MG63 (cell line): ENCODE results near the gene SRGAP3. TPM values are rescaled to one million over a fixed set of nuclear protein-coding genes. Genes with fewer than 3 reads are reported as not detected.
A peak's percentile ranks its signal among the peaks of the same experiment; 100 is the strongest.
"Not testable (repeated sequence)": the region's sequence is repeated elsewhere in the genome, so short reads cannot be mapped to it uniquely, and the experiment has no call there.

Experiments used
- DNase-seq: peaks from one replicate; pipeline ENCODE4 v3.0.0-alpha.2; 2020
- H3K27me3 ChIP-seq: fragments of 250-450 bp; sonication (Bioruptor Pico); 2 replicates; pipeline ENCODE4 v1.5.1; 2020; ENCODE audit warnings: mild to moderate bottlenecking, moderate library complexity
- H3K36me3 ChIP-seq: fragments of 250-450 bp; sonication (Bioruptor Pico); 2 replicates; pipeline ENCODE4 v1.5.1; 2020; ENCODE audit warnings: mild to moderate bottlenecking, moderate library complexity
- H3K4me3 ChIP-seq: fragments of 250-450 bp; sonication (Bioruptor Pico); 2 replicates; pipeline ENCODE4 v1.5.1; 2020; ENCODE audit warnings: mild to moderate bottlenecking, moderate library complexity
- H3K9me3 ChIP-seq: fragments of 250-450 bp; sonication (Bioruptor Pico); 2 replicates; pipeline ENCODE4 v1.5.1; 2020; ENCODE audit warnings: mild to moderate bottlenecking, moderate library complexity
- total RNA-seq: library from RNA; depleted of rRNA; stranded (reverse); fragments of >200 nt; shearing (Covaris generic); gene quantifications from 2 replicates; pipeline ENCODE4 v1.2.3, GENCODE V29; 2014; ENCODE audit warnings: low replicate concordance; rRNA removed

SRGAP3 gene
- 0.07 and 0.25 TPM in 2 replicates for total RNA-seq

DNA sequence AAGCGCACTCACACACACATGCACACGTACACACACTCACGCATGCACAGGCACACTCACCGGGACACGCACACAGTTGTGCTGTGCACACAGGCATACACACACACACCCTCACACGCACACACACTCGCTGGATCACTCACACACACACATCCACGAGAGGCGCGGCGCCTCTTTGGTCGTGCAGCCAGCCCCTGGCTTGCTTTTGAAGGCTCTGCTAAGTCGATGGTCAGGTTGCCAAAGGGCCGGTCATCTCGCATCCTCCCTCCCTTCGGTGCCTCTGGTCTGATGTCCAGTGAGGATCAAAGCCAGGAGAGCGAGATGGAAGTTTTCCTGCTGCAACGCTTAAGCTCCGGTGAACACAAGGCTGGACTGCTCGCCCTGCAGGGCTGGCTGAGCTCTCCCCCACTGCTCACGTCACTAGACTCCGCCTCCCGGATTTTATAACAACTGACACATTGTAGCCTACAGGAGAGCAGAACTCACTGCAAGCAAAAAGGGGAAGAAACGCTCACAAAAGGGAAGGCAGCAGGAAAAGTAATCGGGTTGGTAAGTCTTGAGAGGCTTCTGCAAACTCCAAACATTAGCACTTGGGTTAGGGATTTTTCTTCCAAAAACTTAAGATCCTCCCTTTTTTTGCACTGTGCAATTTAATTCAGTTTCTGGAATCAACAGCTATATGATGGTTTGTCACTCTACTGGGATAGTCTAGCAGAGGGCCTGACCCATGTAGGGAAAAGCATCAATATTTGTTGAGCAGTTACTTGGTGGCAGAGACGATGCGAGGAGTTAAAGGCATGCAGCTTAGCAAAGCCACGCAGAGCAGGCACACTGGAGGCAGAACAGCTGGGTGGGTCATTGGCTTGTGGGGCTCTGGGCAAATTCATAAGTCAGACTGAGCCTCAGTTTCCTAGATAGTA is at the start of gene SRGAP3:
Gene SRGAP3, minus strand, starts transcription at position 374 of the 920 bp plus-strand sequence. CDS start 695 bp downstream, outside the sequence.
- Histone ChIP-seq H3K9me3 (no peaks in the 10 kb centered on the region), H3K4me3 (peak within 1 kb of the TSS; percentile 36), H3K27me3 (no peaks in the 10 kb centered on the region), H3K36me3 (no peaks in the 10 kb centered on the region)
- DNase-seq, result peak; percentile 83

DNA sequence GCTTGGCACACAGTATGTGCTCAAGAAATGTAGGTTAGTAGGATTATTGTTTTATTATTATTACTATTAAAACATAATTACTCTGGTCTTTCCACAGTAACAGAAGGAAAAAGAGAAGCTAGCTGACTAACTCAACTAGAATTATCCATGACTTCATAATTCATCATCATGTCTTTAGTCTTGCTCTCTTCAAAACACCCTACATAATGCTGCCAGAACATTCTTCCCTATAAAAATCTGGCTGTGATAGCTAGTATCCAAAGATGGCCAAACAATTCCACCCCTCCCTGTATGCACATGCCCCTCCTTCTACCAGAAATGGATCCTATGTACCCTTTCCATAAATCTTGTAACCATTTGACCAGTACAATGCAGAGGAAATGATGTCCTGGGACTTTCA is 48.8 kb upstream of the SRGAP3 start:
- no peak overlapping the region for H3K4me3 ChIP-seq
- DNase-seq, result no peak
- H3K27me3 ChIP-seq, result no peaks in the 10 kb centered on the region
- no peaks in the 10 kb centered on the region for H3K9me3 ChIP-seq
- no peaks in the 10 kb centered on the region for H3K36me3 ChIP-seq

DNA sequence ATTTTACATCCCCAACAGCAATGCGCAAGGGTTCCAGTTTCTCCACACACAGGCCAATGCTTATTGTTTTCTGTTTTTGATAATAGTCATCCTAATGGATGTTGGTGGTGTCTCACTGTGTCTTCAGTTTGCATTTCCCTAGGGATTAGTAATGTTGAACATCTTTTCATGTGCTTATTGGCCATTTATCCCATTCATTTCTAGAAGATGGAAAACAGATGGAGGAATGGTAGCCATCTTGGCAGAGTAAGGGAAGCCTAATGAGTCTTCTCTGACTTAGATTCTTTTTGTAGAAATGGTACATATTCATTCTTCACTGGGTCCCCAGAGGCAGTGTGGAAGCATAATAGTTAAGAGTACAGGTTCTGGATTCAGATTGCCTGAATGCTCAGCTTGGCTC is 46.8 kb upstream of the SRGAP3 start:
- no peaks in the 10 kb centered on the region for H3K36me3 ChIP-seq
- no peaks in the 10 kb centered on the region for H3K27me3 ChIP-seq
- no peak overlapping the region for H3K4me3 ChIP-seq
- no peak for DNase-seq
- no peaks in the 10 kb centered on the region for H3K9me3 ChIP-seq

DNA sequence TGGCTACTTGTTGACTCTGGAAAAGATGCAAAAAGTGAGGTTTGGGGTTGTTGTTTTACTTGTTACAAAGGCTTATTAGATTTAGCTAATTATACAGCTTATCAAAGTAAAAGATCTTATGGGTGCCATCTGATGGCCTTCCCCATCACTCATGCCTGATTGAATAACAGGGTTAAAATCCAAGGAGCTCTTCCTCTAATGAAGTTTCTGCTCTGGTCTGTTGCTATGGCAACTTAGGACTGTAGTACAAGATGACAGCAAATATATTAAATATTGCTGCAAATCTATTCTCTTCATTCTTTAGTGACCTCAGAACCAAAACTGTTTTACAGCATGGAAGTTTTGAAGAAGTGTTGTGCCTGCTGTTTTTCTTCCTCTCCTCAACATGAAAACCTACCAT is 45.6 kb upstream of the SRGAP3 start:
- Histone ChIP-seq H3K4me3 (no peak overlapping the region), H3K36me3 (no peaks in the 10 kb centered on the region), H3K27me3 (no peaks in the 10 kb centered on the region), H3K9me3 (no peaks in the 10 kb centered on the region)
- no peak for DNase-seq

DNA sequence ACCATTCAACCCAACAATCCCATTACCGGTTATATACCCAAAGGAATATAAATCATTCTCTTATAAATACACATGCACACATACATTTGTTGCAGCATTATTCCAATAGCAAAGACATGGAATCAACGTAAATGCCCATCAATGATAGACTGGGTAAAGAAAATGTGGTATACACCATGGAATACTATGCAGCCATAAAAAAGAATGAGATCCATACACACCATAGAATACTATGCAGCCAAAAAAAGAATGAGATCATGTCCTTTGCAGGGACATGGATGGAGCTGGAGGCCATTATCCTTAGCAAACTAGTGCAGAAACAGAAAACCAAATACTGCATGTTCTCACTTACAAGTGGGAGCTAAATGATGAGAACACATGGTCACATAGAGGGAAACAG is 44.5 kb upstream of the SRGAP3 start:
- not testable (repeated sequence) for H3K9me3 ChIP-seq, DNase-seq, H3K36me3 ChIP-seq, H3K4me3 ChIP-seq, H3K27me3 ChIP-seq

DNA sequence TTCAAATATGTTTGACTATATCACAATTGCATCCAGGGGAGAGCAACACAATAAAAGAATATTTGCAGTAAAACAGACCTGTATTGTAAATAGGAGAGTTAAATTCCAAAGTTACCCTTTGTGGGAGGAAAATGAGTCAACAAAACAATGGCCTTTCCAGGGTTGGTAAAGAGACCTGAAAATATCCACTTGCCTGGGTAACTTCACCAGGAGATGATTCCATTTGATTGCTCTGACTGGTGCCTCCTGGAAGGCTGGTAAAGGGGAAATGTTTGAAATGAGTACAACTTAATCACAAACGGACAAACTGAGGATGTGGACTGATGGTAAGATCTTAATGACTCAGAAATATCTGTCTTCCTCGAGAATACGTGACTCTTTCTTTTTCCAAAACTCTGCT is 43.6 kb upstream of the SRGAP3 start:
- H3K4me3 ChIP-seq, result no peak overlapping the region
- no peaks in the 10 kb centered on the region for H3K9me3 ChIP-seq
- no peaks in the 10 kb centered on the region for H3K36me3 ChIP-seq
- no peak for DNase-seq
- H3K27me3 ChIP-seq, result no peaks in the 10 kb centered on the region

DNA sequence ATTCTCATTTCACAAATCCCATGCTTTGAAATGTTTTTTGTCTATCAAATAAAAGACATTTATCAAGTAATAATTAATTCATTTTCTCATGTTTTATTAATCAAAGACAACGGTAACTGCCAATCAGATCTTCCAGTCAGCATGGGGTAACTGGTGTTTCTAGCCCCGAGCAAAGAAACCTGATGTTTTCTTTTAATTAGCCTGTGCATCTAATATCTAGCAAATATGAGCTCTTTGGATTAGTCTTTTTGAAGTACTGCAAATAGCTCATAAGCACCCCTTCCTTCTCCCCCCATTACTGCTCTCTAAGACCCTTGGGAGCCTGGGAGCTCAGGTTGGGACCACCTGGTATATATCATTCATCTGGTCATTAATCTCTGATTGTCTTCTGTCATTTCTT is 43.1 kb upstream of the SRGAP3 start:
- no peaks in the 10 kb centered on the region for H3K27me3 ChIP-seq
- H3K36me3 ChIP-seq, result no peaks in the 10 kb centered on the region
- no peak overlapping the region for H3K4me3 ChIP-seq
- H3K9me3 ChIP-seq, result no peaks in the 10 kb centered on the region
- DNase-seq, result no peak

DNA sequence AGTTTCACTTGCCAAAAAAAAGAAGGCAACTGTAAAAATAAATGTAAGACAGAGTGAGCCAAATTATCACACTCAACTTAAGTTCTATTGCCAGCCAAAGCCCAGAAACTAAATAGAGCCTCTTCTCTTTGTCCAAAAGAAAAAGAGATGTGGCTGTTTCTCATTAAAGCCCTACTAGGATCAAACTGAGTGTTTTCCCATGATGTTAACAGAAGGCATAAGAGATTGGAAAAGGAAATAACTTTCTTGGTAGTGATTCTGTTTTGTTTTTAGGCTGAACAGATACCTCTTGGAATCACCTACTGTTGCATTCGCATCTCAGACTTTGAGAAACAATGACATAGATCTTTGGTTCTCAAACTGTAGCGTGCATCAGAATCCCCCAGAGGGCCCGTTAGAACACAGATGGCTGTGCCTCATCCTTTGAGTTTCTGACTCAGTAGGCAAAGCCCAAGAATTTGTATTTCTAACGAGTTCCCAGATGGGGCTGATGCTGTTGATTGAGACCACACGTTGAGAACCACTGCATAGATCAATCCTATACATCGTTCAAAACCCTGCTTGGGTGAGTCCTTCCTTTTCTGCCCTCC is 42.5 kb upstream of the SRGAP3 start:
- Histone ChIP-seq H3K36me3 (no peaks in the 10 kb centered on the region), H3K4me3 (no peak overlapping the region), H3K27me3 (no peaks in the 10 kb centered on the region), H3K9me3 (no peaks in the 10 kb centered on the region)
- DNase-seq, result no peak

DNA sequence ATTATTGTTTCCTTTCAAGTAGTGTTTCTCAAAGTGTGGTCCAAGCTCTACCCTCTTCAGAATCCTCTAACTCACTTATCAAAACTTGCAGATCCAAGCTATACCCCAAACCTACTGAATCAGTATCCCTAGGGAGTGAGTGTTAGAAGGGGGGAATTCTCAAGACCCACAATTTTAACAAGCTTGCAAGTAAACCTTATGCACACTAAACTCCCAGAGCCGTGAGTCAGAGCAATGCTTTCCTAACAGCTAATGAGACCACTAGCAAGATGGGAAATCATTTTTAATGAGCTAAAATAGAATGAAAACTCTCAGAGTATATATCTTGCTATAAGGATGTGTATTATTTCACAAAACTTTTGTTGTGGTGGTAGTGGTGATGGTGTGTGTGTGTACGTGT is 41.1 kb upstream of the SRGAP3 start:
- no peak for DNase-seq
- Histone ChIP-seq H3K9me3 (no peaks in the 10 kb centered on the region), H3K27me3 (no peaks in the 10 kb centered on the region), H3K36me3 (no peaks in the 10 kb centered on the region), H3K4me3 (no peak overlapping the region)

DNA sequence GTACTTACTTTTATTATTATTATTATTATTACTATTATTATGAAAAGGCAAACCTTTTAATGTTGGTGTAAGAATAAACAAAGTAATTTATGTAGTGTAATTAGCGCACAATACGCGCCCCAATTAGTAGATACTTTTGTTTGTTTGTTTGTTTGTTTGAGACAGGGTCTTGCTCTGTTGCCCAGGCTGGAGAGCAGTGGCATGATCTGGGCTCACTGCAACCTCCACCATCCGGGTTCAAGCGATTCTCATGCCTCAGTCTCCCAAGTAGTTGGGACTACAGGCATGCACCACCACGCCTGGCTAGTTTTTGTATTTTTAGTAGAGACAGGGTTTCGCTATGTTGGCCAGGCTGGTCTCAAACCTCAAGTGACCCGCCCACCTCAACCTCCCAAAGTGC is 32.1 kb upstream of the SRGAP3 start:
- not testable (repeated sequence) for H3K4me3 ChIP-seq, DNase-seq, H3K36me3 ChIP-seq, H3K9me3 ChIP-seq, H3K27me3 ChIP-seq

DNA sequence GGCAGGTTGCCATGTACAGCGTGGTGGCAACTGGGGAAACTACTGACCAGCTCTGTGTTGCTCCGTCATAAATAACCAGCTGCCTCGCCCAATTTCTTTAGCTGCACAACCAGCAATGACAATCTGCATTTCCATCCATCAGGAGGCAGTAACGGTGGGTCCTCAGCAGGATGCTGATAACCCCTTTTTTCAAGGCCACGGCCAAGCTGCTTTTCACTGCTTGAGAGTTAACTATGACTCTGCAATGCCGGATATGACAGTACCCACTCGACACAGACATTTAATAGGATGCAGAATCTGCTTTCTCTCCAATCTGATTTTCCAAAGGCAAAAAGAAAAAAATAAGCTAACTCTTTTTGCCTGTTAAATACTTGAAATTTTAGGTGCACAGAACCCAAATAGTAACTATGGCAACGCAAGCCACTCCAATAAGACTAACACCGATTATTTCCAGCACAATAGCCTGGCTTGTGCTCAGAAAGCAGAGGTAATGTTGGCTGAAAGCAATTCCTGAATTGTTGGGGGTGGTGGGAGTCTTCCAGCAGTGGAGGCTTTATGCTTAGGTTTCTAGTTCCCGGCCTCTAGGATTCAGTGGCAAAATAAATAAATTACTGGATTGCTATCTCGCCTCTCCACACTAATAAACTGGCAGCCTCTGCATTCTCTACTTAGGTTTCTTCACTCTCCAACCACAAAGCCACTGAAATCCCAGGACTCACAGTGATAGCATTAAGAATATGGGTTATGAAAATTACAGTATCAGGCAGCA is 31.2 kb upstream of the SRGAP3 start:
- H3K9me3 ChIP-seq, result no peaks in the 10 kb centered on the region
- H3K27me3 ChIP-seq, result no peaks in the 10 kb centered on the region
- no peaks in the 10 kb centered on the region for H3K36me3 ChIP-seq
- H3K4me3 ChIP-seq, result no peak overlapping the region
- peak; percentile 47 for DNase-seq

DNA sequence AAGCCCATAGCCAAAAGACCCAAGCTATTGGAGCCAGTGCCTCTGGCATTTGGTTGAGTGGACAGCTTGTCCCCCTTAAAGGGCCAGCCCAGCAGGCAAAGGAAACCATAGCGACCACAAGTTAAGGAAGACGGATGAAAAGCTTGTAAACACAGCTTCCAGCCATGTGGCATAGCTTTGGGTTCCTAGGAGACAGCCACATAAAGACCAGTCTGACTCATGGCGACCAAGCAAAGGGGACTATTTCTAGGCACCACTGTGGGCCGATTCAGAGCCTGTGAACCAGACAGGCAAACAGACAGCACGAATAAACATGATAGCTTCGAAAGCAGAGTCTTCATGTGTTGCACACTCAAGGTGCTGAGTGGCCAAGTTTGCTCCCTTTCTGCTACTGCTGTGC is 30.5 kb upstream of the SRGAP3 start:
- Histone ChIP-seq H3K36me3 (no peaks in the 10 kb centered on the region), H3K27me3 (no peaks in the 10 kb centered on the region), H3K9me3 (no peaks in the 10 kb centered on the region), H3K4me3 (no peak overlapping the region)
- DNase-seq, result peak; percentile 27

DNA sequence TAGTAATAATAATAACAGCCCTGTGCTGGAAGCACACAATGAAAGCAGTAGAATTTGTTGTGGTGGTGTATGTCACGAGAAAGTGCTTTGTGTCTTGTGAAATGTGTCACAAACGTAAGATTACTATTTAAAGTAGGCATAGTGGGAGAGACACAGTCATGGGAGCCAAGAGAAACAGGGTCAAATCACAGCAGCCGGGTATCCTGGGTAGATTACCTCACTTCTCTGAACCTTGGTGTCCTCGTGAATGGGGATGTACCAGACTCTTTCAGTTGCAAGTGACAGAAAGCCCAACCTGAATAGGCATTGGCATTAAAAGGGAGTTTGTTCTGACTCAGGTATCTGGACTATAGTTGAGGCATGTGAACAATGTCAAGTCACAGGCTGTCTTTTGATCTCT is 29.1 kb upstream of the SRGAP3 start:
- no peak for DNase-seq
- Histone ChIP-seq H3K27me3 (no peaks in the 10 kb centered on the region), H3K4me3 (no peak overlapping the region), H3K9me3 (no peaks in the 10 kb centered on the region), H3K36me3 (no peaks in the 10 kb centered on the region)

DNA sequence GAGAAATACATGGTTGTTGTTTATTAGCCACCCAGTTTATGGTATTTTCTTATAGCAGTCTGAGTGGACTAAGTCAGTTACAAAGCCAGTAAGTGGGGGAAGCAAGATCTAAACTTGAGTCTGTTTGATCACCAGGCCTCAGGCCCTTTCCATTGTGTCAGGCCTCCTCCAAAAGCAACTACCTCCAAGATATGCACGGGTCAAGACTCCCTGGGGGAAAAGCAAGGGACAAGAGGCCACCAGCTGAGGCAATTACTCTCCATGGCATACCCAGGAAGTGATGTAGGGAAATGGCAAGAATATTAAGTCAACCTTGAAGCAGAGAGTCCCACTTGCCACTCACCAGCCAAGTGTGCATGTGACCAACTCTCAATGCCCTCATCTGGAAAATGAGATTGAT is 28.6 kb upstream of the SRGAP3 start:
- Histone ChIP-seq H3K36me3 (no peaks in the 10 kb centered on the region), H3K4me3 (no peak overlapping the region), H3K9me3 (no peaks in the 10 kb centered on the region), H3K27me3 (no peaks in the 10 kb centered on the region)
- DNase-seq, result no peak

DNA sequence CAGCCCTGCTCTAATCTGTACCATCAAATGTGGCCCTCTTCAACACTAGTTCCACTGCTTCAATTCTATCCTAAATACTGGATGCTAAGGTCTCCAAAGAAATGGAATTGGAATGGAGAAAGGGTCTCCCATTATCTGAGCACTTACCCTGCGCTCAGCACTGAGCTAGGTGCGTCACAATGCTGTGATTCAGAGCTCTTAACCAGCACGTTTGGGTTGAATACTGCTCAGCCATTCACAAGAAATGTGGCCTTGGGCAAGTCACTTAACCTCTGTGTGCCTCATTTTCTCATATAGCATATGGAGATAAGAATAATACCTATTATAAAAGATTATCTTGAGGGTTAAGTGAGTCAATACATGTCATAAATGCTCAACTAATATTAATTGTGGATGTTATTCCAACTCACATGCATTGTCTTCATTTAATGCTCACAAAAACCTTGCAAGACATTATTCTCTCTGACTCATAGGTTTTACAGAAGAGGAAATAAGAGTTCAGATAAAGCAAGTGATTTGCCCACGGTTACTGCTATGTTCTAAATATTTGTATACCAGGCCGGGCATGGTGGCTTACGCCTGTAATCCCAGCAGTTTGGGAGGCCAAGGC is 27.4 kb upstream of the SRGAP3 start:
- DNase-seq, result no peak
- Histone ChIP-seq H3K36me3 (no peaks in the 10 kb centered on the region), H3K27me3 (no peaks in the 10 kb centered on the region), H3K9me3 (no peaks in the 10 kb centered on the region), H3K4me3 (no peak overlapping the region)

DNA sequence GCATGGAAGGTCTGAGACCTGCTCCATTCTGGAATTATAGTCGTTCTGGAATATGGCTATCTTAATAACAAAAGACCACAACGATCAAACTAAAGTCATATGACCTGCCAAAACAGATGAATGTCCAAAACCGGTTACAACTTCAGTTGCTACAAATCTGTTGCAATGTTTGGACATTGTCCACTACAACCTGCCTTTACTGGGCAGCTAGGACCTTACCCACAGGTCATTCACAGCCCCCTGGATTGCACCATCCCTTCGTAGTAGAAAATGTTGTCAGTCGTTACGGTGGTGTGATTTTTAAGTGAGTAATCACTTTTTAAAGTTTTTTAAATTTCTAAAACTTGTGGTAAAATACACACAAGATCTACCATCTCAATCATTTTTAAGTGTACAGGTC is 22.5 kb upstream of the SRGAP3 start:
- no peaks in the 10 kb centered on the region for H3K36me3 ChIP-seq
- H3K27me3 ChIP-seq, result no peaks in the 10 kb centered on the region
- DNase-seq, result no peak
- H3K4me3 ChIP-seq, result no peak overlapping the region
- no peaks in the 10 kb centered on the region for H3K9me3 ChIP-seq

DNA sequence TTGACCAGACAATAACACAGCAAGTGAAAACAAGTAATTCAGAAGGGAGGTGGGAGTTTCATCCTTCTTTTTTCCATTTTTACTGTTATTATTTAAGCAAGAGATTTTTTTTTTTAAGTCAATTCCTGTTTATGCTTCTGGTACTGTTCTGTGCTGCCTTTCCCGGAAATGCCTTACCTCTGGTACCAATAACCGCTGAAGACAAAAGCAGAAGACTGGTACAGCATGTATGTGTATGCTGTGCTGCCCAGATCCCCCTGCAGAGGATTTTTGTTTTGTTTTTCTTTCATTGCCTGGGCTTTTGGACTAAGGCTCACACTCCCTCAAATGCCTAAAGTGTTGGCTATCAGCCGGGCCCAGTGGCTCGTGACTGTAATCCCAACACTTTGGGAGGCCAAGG is 21.3 kb upstream of the SRGAP3 start:
- Histone ChIP-seq H3K27me3 (no peaks in the 10 kb centered on the region), H3K9me3 (no peaks in the 10 kb centered on the region), H3K4me3 (no peak overlapping the region), H3K36me3 (no peaks in the 10 kb centered on the region)
- no peak for DNase-seq
